Measurements from ENCODE around the gene PDK3. TPM values are rescaled to one million over a fixed set of nuclear protein-coding genes. Genes with fewer than 3 reads are reported as not detected.

Gene PDK3
- polyA plus RNA-seq, 1 of the 3 experiments (the other 2 are of a cell fraction) = 2.5 TPM

DNA sequence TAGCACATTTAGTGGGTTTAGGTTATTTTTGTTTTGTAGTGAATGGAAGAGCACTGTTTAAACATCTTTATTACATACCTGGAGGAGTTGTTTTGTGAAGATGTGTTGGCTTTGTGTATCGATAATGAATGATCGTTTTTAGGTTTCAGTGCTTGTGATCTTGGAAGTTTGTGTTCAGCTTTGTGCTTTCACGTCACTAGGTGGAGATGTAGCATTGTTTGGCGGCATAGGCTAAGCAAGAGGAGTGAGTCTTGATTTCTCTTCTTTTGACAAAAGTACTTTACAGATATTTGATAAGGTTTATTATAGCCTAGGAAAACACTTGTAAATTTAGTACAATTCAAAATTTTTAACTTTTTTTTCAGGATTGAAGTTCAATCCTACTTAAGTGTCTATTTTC, 50.4 kb downstream of the PDK3 start:
- DNase-seq = no peak
- CTCF ChIA-PET = interaction anchor here (0.6 to 1.4 kb wide), 3 partner anchors 17 to 1197 kb away, joined by 3 to 4 read pairs (median 3); no protein-coding TSS in a partner anchor
- 36% methylated on average over 4 of the region's 4 CpGs for WGBS (ENCODE audit: low lambda C conversion rate)

GRCh38 chrX:24520472-24520871, 55.4 kb downstream of the PDK3 start:
- no peak overlapping the region for H2AFZ ChIP-seq (ENCODE audit: low read depth)
- TF ChIP-seq GABPA (IDR thresholded peaks at IDR 0.05; ENCODE audit: low read depth) = no peak
- TF ChIP-seq, protein P1, sequence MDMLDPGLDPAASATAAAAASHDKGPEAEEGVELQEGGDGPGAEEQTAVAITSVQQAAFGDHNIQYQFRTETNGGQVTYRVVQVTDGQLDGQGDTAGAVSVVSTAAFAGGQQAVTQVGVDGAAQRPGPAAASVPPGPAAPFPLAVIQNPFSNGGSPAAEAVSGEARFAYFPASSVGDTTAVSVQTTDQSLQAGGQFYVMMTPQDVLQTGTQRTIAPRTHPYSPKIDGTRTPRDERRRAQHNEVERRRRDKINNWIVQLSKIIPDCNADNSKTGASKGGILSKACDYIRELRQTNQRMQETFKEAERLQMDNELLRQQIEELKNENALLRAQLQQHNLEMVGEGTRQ (IDR thresholded peaks at IDR 0.05; ENCODE audit: borderline replicate concordance, low read depth, low read length) = no peak
- TF ChIP-seq POLR2AphosphoS5 (IDR thresholded peaks at IDR 0.05; ENCODE audit: low read depth, low read length) = no peak
- no peak for TF ChIP-seq NRF1 (IDR thresholded peaks at IDR 0.05; ENCODE audit: low read depth, low read length)
- TF ChIP-seq MXI1 (IDR thresholded peaks at IDR 0.05; ENCODE audit: low read depth, low read length) = no peak
- TF ChIP-seq TAF1 (IDR thresholded peaks at IDR 0.05; ENCODE audit: borderline replicate concordance, low read depth, low read length) = no peak
- no peaks in the 10 kb centered on the region for H3K9me3 ChIP-seq
- H3K4me1 ChIP-seq (ENCODE audit: control insufficient read depth in 1 of 2, insufficient read depth in 2 of 2, low read depth in 1 of 2, low read length in 1 of 2) = no peaks in the 10 kb centered on the region
- 45% methylated on average over 2 of the region's 2 CpGs for WGBS (ENCODE audit: low lambda C conversion rate)
- H3K27ac ChIP-seq (ENCODE audit: low read depth in 2 of 2, low read length in 1 of 2) = no peak overlapping the region
- no peak overlapping the region for H3K9ac ChIP-seq
- H3K79me2 ChIP-seq (ENCODE audit: insufficient read depth) = no peaks in the 10 kb centered on the region
- no peak for DNase-seq
- no peaks in the 10 kb centered on the region for H3K9me2 ChIP-seq
- no peak overlapping the region for H3K4me3 ChIP-seq (ENCODE audit: low read depth in 2 of 2, low read length in 1 of 2)
- no peaks in the 10 kb centered on the region for H3F3A ChIP-seq (replicated peaks; ENCODE audit: insufficient read depth)
- H3K4me2 ChIP-seq = no peak overlapping the region
- H4K20me1 ChIP-seq (ENCODE audit: insufficient read depth) = no peaks in the 10 kb centered on the region
- CTCF ChIA-PET = no interaction called here
- no peaks in the 10 kb centered on the region for H3K36me3 ChIP-seq (replicated peaks in 1 of 2; ENCODE audit: control insufficient read depth in 1 of 2, insufficient read depth in 2 of 2, low read length in 1 of 2)
- POLR2A ChIA-PET = no interaction called here
- H3K27me3 ChIP-seq (ENCODE audit: insufficient read depth) = no peaks in the 10 kb centered on the region

More for the DNA sequence above, 50.4 kb downstream of the PDK3 start:
- POLR2A ChIA-PET = no interaction called here
- H3K79me2 ChIP-seq (ENCODE audit: insufficient read depth) = no peaks in the 10 kb centered on the region
- no peaks in the 10 kb centered on the region for H3K9me3 ChIP-seq
- H3K27me3 ChIP-seq (ENCODE audit: insufficient read depth) = no peaks in the 10 kb centered on the region; the same call in 1 of the 2 replicates
- no peak overlapping the region for H3K4me3 ChIP-seq (ENCODE audit: low read depth in 2 of 2, low read length in 1 of 2)
- H3K4me1 ChIP-seq (ENCODE audit: control insufficient read depth in 1 of 2, insufficient read depth in 2 of 2, low read depth in 1 of 2, low read length in 1 of 2) = no peaks in the 10 kb centered on the region
- no peaks in the 10 kb centered on the region for H4K20me1 ChIP-seq (ENCODE audit: insufficient read depth)
- no peak overlapping the region for H2AFZ ChIP-seq (ENCODE audit: low read depth)
- H3K9me2 ChIP-seq = no peaks in the 10 kb centered on the region
- H3F3A ChIP-seq (replicated peaks; ENCODE audit: insufficient read depth) = no peaks in the 10 kb centered on the region
- no peak overlapping the region for H3K4me2 ChIP-seq
- H3K27ac ChIP-seq (ENCODE audit: low read depth in 2 of 2, low read length in 1 of 2) = no peak overlapping the region
- TF ChIP-seq, protein P2, sequence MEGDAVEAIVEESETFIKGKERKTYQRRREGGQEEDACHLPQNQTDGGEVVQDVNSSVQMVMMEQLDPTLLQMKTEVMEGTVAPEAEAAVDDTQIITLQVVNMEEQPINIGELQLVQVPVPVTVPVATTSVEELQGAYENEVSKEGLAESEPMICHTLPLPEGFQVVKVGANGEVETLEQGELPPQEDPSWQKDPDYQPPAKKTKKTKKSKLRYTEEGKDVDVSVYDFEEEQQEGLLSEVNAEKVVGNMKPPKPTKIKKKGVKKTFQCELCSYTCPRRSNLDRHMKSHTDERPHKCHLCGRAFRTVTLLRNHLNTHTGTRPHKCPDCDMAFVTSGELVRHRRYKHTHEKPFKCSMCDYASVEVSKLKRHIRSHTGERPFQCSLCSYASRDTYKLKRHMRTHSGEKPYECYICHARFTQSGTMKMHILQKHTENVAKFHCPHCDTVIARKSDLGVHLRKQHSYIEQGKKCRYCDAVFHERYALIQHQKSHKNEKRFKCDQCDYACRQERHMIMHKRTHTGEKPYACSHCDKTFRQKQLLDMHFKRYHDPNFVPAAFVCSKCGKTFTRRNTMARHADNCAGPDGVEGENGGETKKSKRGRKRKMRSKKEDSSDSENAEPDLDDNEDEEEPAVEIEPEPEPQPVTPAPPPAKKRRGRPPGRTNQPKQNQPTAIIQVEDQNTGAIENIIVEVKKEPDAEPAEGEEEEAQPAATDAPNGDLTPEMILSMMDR (IDR thresholded peaks at IDR 0.05) = peak; percentile 33; the same call in 1 of the 2 replicates
- TF ChIP-seq POLR2AphosphoS5 (IDR thresholded peaks at IDR 0.05; ENCODE audit: low read depth, low read length) = no peak
- no peak for TF ChIP-seq MAX (IDR thresholded peaks at IDR 0.05; ENCODE audit: low read depth)
- peak; percentile 60 for TF ChIP-seq RAD21 (IDR thresholded peaks at IDR 0.05; ENCODE audit: low read length)
- no peak overlapping the region for H3K9ac ChIP-seq
- H3K36me3 ChIP-seq (replicated peaks in 1 of 2; ENCODE audit: control insufficient read depth in 1 of 2, insufficient read depth in 2 of 2, low read length in 1 of 2) = no peaks in the 10 kb centered on the region

Data from SK-N-SH (cell line).